RWPE2 (cell line): ENCODE measurements around the gene NPHS1.

ENCODE experiments used
- ATAC-seq: fragments of 200-7000 bp; cut with Tn5 transposase; 3 replicates; pipeline ENCODE4 v1.9.1; 2021; ENCODE audit warnings: low read depth
- DNase-seq: peaks from one replicate; pipeline ENCODE4 v3.0.0-alpha.2; 2020; ENCODE audit warnings: low spot score
- H3K27ac ChIP-seq: fragments of 450-650 bp; 2 replicates; pipeline ENCODE4 v1.5.1; 2017; ENCODE audit warnings: mild to moderate bottlenecking; ENCODE audit not compliant: poor library complexity, severe bottlenecking
- H3K27me3 ChIP-seq: fragments of 250-450 bp; sonication (Bioruptor Pico); 2 replicates; pipeline ENCODE4 v1.5.1; 2021; ENCODE audit warnings: mild to moderate bottlenecking, moderate library complexity; ENCODE audit not compliant: insufficient read depth, poor library complexity, severe bottlenecking
- H3K36me3 ChIP-seq: fragments of 250-450 bp; sonication (Bioruptor Pico); 2 replicates; pipeline ENCODE4 v1.5.1; 2020; ENCODE audit warnings: low read depth, mild to moderate bottlenecking, moderate library complexity
- H3K4me1 ChIP-seq: fragments of 250-450 bp; sonication (Bioruptor Pico); 2 replicates; pipeline ENCODE4 v1.5.1; 2021; ENCODE audit warnings: mild to moderate bottlenecking, moderate library complexity; ENCODE audit not compliant: insufficient read depth, poor library complexity, severe bottlenecking
- H3K4me3 ChIP-seq: fragments of 250-450 bp; sonication (Bioruptor Pico); 2 replicates; pipeline ENCODE4 v1.5.1; 2021; ENCODE audit warnings: mild to moderate bottlenecking, moderate library complexity; ENCODE audit not compliant: severe bottlenecking
- H3K9me3 ChIP-seq: fragments of 250-450 bp; sonication (Bioruptor Pico); 2 replicates; pipeline ENCODE4 v1.5.1; 2021; ENCODE audit warnings: mild to moderate bottlenecking, moderate library complexity; ENCODE audit not compliant: severe bottlenecking
- CTCF ChIP-seq: fragments of 450-650 bp; IDR thresholded peaks from one replicate; pipeline ENCODE4 v1.5.1; 2017; ENCODE audit warnings: mild to moderate bottlenecking, moderate library complexity; ENCODE audit not compliant: poor library complexity, severe bottlenecking

The NPHS1 gene

GRCh38 chr19:35807633-35808032, 44.7 kb downstream of the NPHS1 start:
- Histone ChIP-seq H3K9me3 (no peaks in the 10 kb centered on the region), H3K36me3 (no peaks in the 10 kb centered on the region), H3K27me3 (no peaks in the 10 kb centered on the region), H3K4me3 (no peak overlapping the region), H3K27ac (no peak overlapping the region), H3K4me1 (no peaks in the 10 kb centered on the region)
- no peak for DNase-seq
- no peak for TF ChIP-seq CTCF
- no peak for ATAC-seq

GRCh38 chr19:35806597-35806996, 45.7 kb downstream of the NPHS1 start:
- Histone ChIP-seq H3K4me1 (no peaks in the 10 kb centered on the region), H3K9me3 (no peaks in the 10 kb centered on the region), H3K4me3 (no peak overlapping the region), H3K27ac (no peak overlapping the region), H3K27me3 (no peaks in the 10 kb centered on the region), H3K36me3 (no peaks in the 10 kb centered on the region)
- DNase-seq (no peak), ATAC-seq (no peak)
- TF ChIP-seq CTCF: no peak

- ATAC-seq (no peak), DNase-seq (no peak)
- no peak for TF ChIP-seq CTCF
- H3K36me3 ChIP-seq: no peaks in the 10 kb centered on the region
- no peaks in the 10 kb centered on the region for H3K9me3 ChIP-seq
- no peak overlapping the region for H3K4me3 ChIP-seq
- H3K27ac ChIP-seq: no peak overlapping the region
- H3K27me3 ChIP-seq: no peaks in the 10 kb centered on the region
- H3K4me1 ChIP-seq: no peaks in the 10 kb centered on the region
Observed at GRCh38 chr19:35805526-35806102, 46.7 kb downstream of the NPHS1 start.

GRCh38 chr19:35801828-35802227, 50.5 kb downstream of the NPHS1 start:
- DNase-seq (no peak), ATAC-seq (no peak)
- H3K27me3 ChIP-seq: no peaks in the 10 kb centered on the region
- no peaks in the 10 kb centered on the region for H3K9me3 ChIP-seq
- H3K4me3 ChIP-seq: no peak overlapping the region
- no peak overlapping the region for H3K27ac ChIP-seq
- H3K36me3 ChIP-seq: no peaks in the 10 kb centered on the region
- H3K4me1 ChIP-seq: no peaks in the 10 kb centered on the region
- no peak for TF ChIP-seq CTCF

GRCh38 chr19:35797663-35798062, 54.6 kb downstream of the NPHS1 start:
- TF ChIP-seq CTCF: no peak
- Histone ChIP-seq H3K9me3 (no peaks in the 10 kb centered on the region), H3K4me3 (no peak overlapping the region), H3K4me1 (no peaks in the 10 kb centered on the region), H3K27ac (no peak overlapping the region), H3K27me3 (no peaks in the 10 kb centered on the region), H3K36me3 (no peaks in the 10 kb centered on the region)
- ATAC-seq (no peak; the same call in 2 of the 3 replicates), DNase-seq (no peak)
